Effector memory CD4-positive, alpha-beta T cell (primary cell): ENCODE data around the gene CNGB1.

Source experiments
- DNase-seq, 3 donors: peaks; one replicate each; pipeline ENCODE4 v3.0.0-alpha.2; 2020
- H3K27ac ChIP-seq: 2 replicates; pipeline ENCODE4 v1.7.0; 2013; ENCODE audit warnings: mild to moderate bottlenecking, low read length, moderate library complexity; ENCODE audit not compliant: insufficient read depth, poor library complexity, severe bottlenecking
- H3K27me3 ChIP-seq: replicated peaks from 2 replicates; pipeline ENCODE4 v1.7.0; 2013; ENCODE audit warnings: mild to moderate bottlenecking, low read length; ENCODE audit not compliant: insufficient read depth, control insufficient read depth, poor library complexity, severe bottlenecking
- H3K36me3 ChIP-seq: 2 replicates; pipeline ENCODE4 v1.7.0; 2013; ENCODE audit warnings: mild to moderate bottlenecking, low read length, moderate library complexity; ENCODE audit not compliant: control insufficient read depth, insufficient read depth
- H3K4me1 ChIP-seq: 2 replicates; pipeline ENCODE4 v1.7.0; 2013; ENCODE audit warnings: low read length, mild to moderate bottlenecking; ENCODE audit not compliant: control insufficient read depth, insufficient read depth, poor library complexity, severe bottlenecking
- H3K4me3 ChIP-seq: 2 replicates; pipeline ENCODE4 v1.7.0; 2013; ENCODE audit warnings: low read length, low read depth, mild to moderate bottlenecking; ENCODE audit not compliant: insufficient read depth, poor library complexity, severe bottlenecking
- H3K9me3 ChIP-seq: 2 replicates; pipeline ENCODE4 v1.7.0; 2013; ENCODE audit warnings: mild to moderate bottlenecking, low read length, moderate library complexity; ENCODE audit not compliant: control insufficient read depth

CNGB1 gene

DNA sequence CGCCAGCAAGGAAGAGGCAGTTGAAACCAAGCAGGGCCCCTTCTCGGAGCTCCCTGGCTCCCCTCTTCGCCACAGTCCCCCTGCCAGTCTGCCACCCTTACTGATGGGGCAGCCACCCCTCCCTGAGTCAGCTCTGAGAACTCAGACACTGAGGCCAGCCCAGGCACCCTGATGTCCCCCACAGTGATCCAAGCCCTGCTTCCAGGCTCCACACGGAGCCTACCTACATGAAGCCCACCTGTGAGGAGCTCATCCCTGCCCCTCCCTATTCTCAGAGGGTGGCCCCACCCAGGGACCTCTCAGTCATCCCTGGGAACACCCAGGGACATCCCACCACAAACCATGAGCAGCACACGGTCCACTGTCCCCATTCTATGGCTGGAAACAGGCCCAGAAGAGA lies 8.9 kb downstream of the CNGB1 start:
- no peak overlapping the region for H3K4me3 ChIP-seq
- H3K4me1 ChIP-seq: no peaks in the 10 kb centered on the region
- H3K27me3 ChIP-seq: no peaks in the 10 kb centered on the region
- no peaks in the 10 kb centered on the region for H3K36me3 ChIP-seq
- H3K27ac ChIP-seq: no peak overlapping the region
- DNase-seq: no peak
- no peaks in the 10 kb centered on the region for H3K9me3 ChIP-seq

DNA sequence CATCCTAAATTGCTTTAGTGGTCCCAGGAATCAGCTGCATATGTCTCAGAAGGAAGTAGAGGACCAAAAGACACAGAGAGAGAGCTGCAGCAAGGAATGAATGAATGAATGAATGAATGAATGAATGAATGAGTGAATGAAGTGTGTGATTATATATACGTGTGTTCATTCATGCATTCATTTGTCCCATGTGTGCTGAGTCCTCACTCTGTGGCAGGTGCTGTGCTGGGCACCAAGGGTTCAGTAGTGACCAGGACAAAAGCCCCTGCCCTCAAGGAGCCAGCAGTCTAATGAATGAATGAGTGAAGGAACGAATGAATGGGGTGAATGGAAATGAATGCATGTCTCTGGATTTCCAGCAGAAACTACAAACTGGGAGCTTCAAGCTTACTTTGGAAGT lies 9.4 kb downstream of the CNGB1 start:
- DNase-seq: no peak
- Histone ChIP-seq H3K27ac (no peak overlapping the region), H3K36me3 (no peaks in the 10 kb centered on the region), H3K9me3 (no peaks in the 10 kb centered on the region), H3K27me3 (no peaks in the 10 kb centered on the region), H3K4me1 (no peaks in the 10 kb centered on the region), H3K4me3 (no peak overlapping the region)

- Histone ChIP-seq H3K4me1 (no peaks in the 10 kb centered on the region), H3K9me3 (no peaks in the 10 kb centered on the region), H3K27ac (no peak overlapping the region), H3K36me3 (no peaks in the 10 kb centered on the region), H3K27me3 (no peaks in the 10 kb centered on the region), H3K4me3 (no peak overlapping the region)
- DNase-seq: no peak
Observed at GRCh38 chr16:57960826-57961472, 10.0 kb downstream of the CNGB1 start.

DNA sequence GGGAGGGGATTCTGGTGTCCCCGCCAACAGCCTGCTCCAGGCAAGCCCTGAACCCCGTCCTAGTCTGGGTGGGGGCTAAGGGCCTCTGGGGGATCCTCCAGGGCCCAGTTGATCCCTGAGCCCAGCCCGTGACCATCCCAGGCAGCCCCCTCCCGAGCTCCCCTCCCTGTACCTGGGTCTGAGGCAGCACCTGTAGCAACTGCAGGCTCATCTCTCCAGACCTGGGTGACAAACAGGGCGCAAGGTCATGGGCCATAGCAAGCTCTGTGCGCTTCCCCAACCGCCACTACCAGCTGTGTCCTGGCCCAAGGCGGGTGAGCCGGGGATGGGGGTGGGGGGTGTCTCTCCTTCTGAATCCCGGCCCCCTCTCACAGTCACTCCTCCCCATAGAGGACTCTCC lies 10.6 kb downstream of the CNGB1 start:
- H3K27me3 ChIP-seq: no peaks in the 10 kb centered on the region
- DNase-seq: no peak
- no peaks in the 10 kb centered on the region for H3K36me3 ChIP-seq
- no peaks in the 10 kb centered on the region for H3K4me1 ChIP-seq
- no peaks in the 10 kb centered on the region for H3K9me3 ChIP-seq
- H3K27ac ChIP-seq: no peak overlapping the region
- no peak overlapping the region for H3K4me3 ChIP-seq

GRCh38 chr16:57959804-57960203 lies 11.1 kb downstream of the CNGB1 start:
- no peaks in the 10 kb centered on the region for H3K36me3 ChIP-seq
- no peaks in the 10 kb centered on the region for H3K27me3 ChIP-seq
- no peaks in the 10 kb centered on the region for H3K4me1 ChIP-seq
- no peaks in the 10 kb centered on the region for H3K9me3 ChIP-seq
- H3K4me3 ChIP-seq: no peak overlapping the region
- no peak for DNase-seq
- no peak overlapping the region for H3K27ac ChIP-seq

DNA sequence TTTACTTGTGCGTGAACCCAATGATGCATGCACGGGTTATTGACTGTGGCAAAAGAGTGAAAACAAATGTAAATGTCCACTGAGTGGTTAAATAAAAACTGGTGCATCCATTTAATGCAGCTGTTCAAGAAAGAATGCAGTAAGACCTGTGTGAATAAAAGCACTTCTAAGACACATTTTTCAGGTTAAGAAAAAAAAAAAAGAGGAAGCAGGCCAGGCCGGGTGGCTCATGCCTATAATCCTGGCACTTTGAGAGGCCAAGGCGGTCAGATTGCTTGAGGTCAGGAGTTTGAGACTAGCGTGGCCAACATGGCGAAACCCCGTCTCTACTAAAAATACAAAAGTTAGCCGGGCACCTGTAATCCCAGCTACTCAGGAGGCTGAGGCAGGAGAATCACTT lies 11.8 kb downstream of the CNGB1 start:
- no peak overlapping the region for H3K4me3 ChIP-seq
- H3K27me3 ChIP-seq: no peaks in the 10 kb centered on the region
- no peaks in the 10 kb centered on the region for H3K4me1 ChIP-seq
- H3K27ac ChIP-seq: no peak overlapping the region
- no peaks in the 10 kb centered on the region for H3K9me3 ChIP-seq
- no peak for DNase-seq
- no peaks in the 10 kb centered on the region for H3K36me3 ChIP-seq

DNA sequence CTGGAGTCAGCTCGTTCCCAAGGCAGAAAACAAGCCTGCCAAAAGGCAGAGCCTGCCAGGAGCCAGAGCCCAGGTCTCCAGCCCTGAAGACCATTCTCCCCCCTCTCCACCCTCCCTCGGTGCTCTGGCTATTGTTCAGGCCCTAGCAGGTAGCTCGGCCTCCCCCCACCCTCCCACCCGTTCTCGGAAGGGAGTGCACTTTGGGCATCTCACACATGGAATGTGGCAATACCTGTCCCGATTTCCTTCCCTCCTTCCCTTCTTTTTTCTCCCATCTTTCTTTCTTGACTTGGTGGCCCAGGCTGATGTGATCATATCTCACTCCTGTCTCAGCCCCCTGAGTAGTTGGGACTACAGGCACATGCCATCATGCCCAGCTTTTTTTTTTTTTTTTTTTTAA lies 12.4 kb downstream of the CNGB1 start:
- no peaks in the 10 kb centered on the region for H3K36me3 ChIP-seq
- H3K9me3 ChIP-seq: no peaks in the 10 kb centered on the region
- H3K27me3 ChIP-seq: no peaks in the 10 kb centered on the region
- H3K27ac ChIP-seq: no peak overlapping the region
- no peaks in the 10 kb centered on the region for H3K4me1 ChIP-seq
- H3K4me3 ChIP-seq: no peak overlapping the region
- DNase-seq: no peak

DNA sequence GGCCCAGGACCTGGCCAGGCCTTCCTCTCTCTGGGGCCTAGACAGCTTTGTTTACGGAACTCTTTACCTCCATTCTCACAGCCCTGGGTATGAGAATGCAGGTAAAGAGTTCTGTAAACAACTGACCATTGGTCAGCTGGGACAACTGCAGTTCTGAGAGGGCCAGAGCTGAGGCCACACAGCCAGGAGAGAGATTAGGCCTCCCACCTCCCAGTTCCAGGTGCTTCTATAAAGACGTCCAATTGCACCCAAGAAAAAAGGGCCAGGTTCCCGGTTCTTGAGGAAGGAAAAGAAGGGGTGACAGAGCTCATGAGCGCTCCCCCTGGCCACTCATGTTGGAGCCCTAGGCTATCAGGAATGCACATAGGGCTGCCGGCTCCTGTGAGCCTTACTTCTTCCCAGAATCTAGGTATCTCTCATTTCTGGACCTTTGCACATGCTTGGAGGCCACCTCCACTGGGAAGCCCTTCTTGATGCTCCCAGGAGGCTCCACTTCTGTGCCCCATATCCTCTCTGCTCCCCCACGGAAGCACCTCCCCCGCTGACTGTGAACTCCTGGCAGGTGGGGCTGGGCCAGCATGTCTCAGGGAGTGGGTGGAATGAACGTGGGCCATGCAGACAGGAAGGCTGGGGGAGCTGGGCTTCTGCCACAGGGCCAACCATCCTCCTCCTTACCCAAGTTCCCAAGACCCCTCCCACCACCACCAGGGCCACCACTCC lies 13.1 kb downstream of the CNGB1 start:
- H3K36me3 ChIP-seq: no peaks in the 10 kb centered on the region
- H3K9me3 ChIP-seq: no peaks in the 10 kb centered on the region
- no peak for DNase-seq
- no peak overlapping the region for H3K27ac ChIP-seq
- H3K27me3 ChIP-seq: no peaks in the 10 kb centered on the region
- H3K4me1 ChIP-seq: no peaks in the 10 kb centered on the region
- H3K4me3 ChIP-seq: no peak overlapping the region

GRCh38 chr16:57956924-57957672 lies 13.8 kb downstream of the CNGB1 start:
- no peak for DNase-seq
- H3K9me3 ChIP-seq: no peaks in the 10 kb centered on the region

GRCh38 chr16:57956270-57956808 lies 14.6 kb downstream of the CNGB1 start:
- Histone ChIP-seq H3K9me3 (no peaks in the 10 kb centered on the region), H3K27ac (no peak overlapping the region), H3K27me3 (no peaks in the 10 kb centered on the region), H3K4me3 (no peak overlapping the region), H3K4me1 (no peaks in the 10 kb centered on the region), H3K36me3 (no peaks in the 10 kb centered on the region)
- DNase-seq: no peak

More at GRCh38 chr16:57956924-57957672, 13.8 kb downstream of the CNGB1 start:
- Histone ChIP-seq H3K27ac (no peak overlapping the region), H3K27me3 (no peaks in the 10 kb centered on the region), H3K4me1 (no peaks in the 10 kb centered on the region), H3K36me3 (no peaks in the 10 kb centered on the region), H3K4me3 (no peak overlapping the region)
